ENCODE data around the gene UROS.

Gene UROS

GRCh38 chr10:125828311-125828710, 5.3 kb upstream of the UROS start:
- no peak for DNase-seq

- DNase-seq = no peak
Measured at GRCh38 chr10:125827133-125827532, 4.1 kb upstream of the UROS start.

- no peak for DNase-seq
Measured at GRCh38 chr10:125824736-125825135, 1.7 kb upstream of the UROS start.

GRCh38 chr10:125823663-125824251, 699 bp upstream of the UROS start:
- no peak for DNase-seq

- DNase-seq = no peak
Measured at GRCh38 chr10:125820701-125821100, 2.4 kb downstream of the UROS start.

GRCh38 chr10:125817337-125817946, 5.6 kb downstream of the UROS start:
- no peak for DNase-seq

- no peak for DNase-seq
Measured at GRCh38 chr10:125816548-125816947, 6.5 kb downstream of the UROS start.

GRCh38 chr10:125815764-125816163, 7.3 kb downstream of the UROS start:
- DNase-seq = no peak

- DNase-seq = no peak
Measured at GRCh38 chr10:125812128-125812750, 10.8 kb downstream of the UROS start.

GRCh38 chr10:125811251-125811650, 11.8 kb downstream of the UROS start:
- no peak for DNase-seq

GRCh38 chr10:125808047-125808446, 15.0 kb downstream of the UROS start:
- DNase-seq = no peak

- DNase-seq = no peak
Measured at GRCh38 chr10:125802739-125803138, 20.3 kb downstream of the UROS start.

- no peak for DNase-seq
Measured at GRCh38 chr10:125802131-125802530, 20.9 kb downstream of the UROS start.

GRCh38 chr10:125801574-125801973, 21.5 kb downstream of the UROS start:
- no peak for DNase-seq

GRCh38 chr10:125799451-125800182, 23.4 kb downstream of the UROS start:
- no peak for DNase-seq

GRCh38 chr10:125797994-125798662, 24.9 kb downstream of the UROS start:
- no peak for DNase-seq

- DNase-seq = no peak
Measured at GRCh38 chr10:125797424-125797823, 25.6 kb downstream of the UROS start.

GRCh38 chr10:125795637-125796190, 27.3 kb downstream of the UROS start:
- no peak for DNase-seq

- no peak for DNase-seq
Measured at GRCh38 chr10:125795128-125795527, 27.9 kb downstream of the UROS start.

GRCh38 chr10:125792342-125793300, 30.4 kb downstream of the UROS start:
- DNase-seq = no peak

- no peak for DNase-seq
Measured at GRCh38 chr10:125788156-125789034, 34.7 kb downstream of the UROS start.

Measured in effector CD8-positive, alpha-beta T cell (primary cell).